K562 (cell line): ENCODE data around the gene PIK3CD. TPM values are rescaled to one million over a fixed set of nuclear protein-coding genes. Genes with fewer than 3 reads are reported as not detected.

Experiments
- ATAC-seq: fragments of 200-7000 bp; cut with Tn5 transposase; 3 replicates; pipeline ENCODE4 v1.9.1; 2020; ENCODE audit warnings: moderate library complexity
- BruUV-seq: library from RNA; stranded (reverse); fragments of 400-500 nt; replicated peaks from 2 replicates; lab custom pipeline; 2021; lab: Mats Ljungman, UMichigan
- CTCF ChIA-PET: fragments of 300-600 bp; formaldehyde crosslinking; extraction: SDS; loops from one replicate; lab custom pipeline; 2021; ENCODE audit warnings: low intra/inter-chr PET ratio; lab: Yijun Ruan, JAX
- POLR2A ChIA-PET: fragments of 300-600, 350-650 bp; sonication (Branson Sonifier 250); formaldehyde crosslinking; extraction: SDS; loops from one replicate; lab custom pipeline; 2021; ENCODE audit warnings: antibody characterized with exemption, inconsistent platforms; lab: Yijun Ruan, JAX
- DNase-seq, 4 experiments: peaks; one replicate each; pipeline versions ENCODE4 v3.0.0 to v3.0.0-alpha.2; 2011 to 2018; ENCODE audit warnings: low spot score in 3 of 4, mixed read lengths in 3 of 4; ENCODE audit errors: extremely low read depth in 1 of 4
- FAIRE-seq: peaks from 2 replicates; lab custom pipeline; 2011; peaks lifted over from hg19 to GRCh38; lab: Jason Lieb, UNC
- H2AFZ ChIP-seq: 2 replicates; pipeline ENCODE4 v1.6.0; 2011; ENCODE audit warnings: low read depth, low read length, control low read depth, inconsistent platforms
- H3K27ac ChIP-seq: fragments of 200-600 bp; 3 replicates; pipeline ENCODE4 v1.8.0; 2011; ENCODE audit warnings: low read depth, mild to moderate bottlenecking, control low read depth, inconsistent platforms, low read length, moderate library complexity, mixed read lengths; ENCODE audit errors: extremely low read depth
- H3K27me3 ChIP-seq, 2 experiments: fragments of 300-600 bp in 1 of 2; 2 replicates in 1 of 2; 3 replicates in 1 of 2; pipeline versions ENCODE4 v1.6.0 to v1.8.0; 2011; ENCODE audit warnings: inconsistent platforms in 2 of 2, low read length in 2 of 2, mild to moderate bottlenecking in 1 of 2, mixed read lengths in 1 of 2, moderate library complexity in 1 of 2; ENCODE audit not compliant: control insufficient read depth in 2 of 2, insufficient read depth in 2 of 2
- H3K36me3 ChIP-seq: fragments of 300-600 bp; 3 replicates; pipeline ENCODE4 v1.8.0; 2011; ENCODE audit warnings: mild to moderate bottlenecking, low read length, inconsistent platforms; ENCODE audit not compliant: control insufficient read depth, insufficient read depth
- H3K4me1 ChIP-seq, 2 experiments: fragments of 200-600 bp in 1 of 2; replicated peaks in 1 of 2; 2 replicates in 1 of 2; 3 replicates in 1 of 2; pipeline versions ENCODE4 v1.5.1 to v1.8.0; 2011; ENCODE audit warnings: inconsistent platforms in 2 of 2, low read length in 2 of 2, mild to moderate bottlenecking in 1 of 2, mixed read lengths in 1 of 2, moderate library complexity in 1 of 2; ENCODE audit not compliant: control insufficient read depth in 2 of 2, insufficient read depth in 2 of 2
- H3K4me2 ChIP-seq: 2 replicates; pipeline ENCODE4 v1.6.1; 2011; ENCODE audit warnings: low read length, control low read depth, inconsistent platforms, mixed read lengths; ENCODE audit not compliant: insufficient read depth
- H3K4me3 ChIP-seq: fragments of 200-600 bp; sonication (generic), shearing (Covaris generic); 2 replicates; pipeline ENCODE4 v1.5.1; 2016; ENCODE audit warnings: control low read depth, inconsistent platforms
- H3K79me2 ChIP-seq: fragments of 200-600 bp; 3 replicates; pipeline ENCODE4 v1.8.0; 2011; ENCODE audit warnings: low read length, inconsistent platforms; ENCODE audit not compliant: control insufficient read depth, insufficient read depth
- H3K9ac ChIP-seq, 2 experiments: 2 replicates each; pipeline versions ENCODE4 v1.6.0 to v1.6.1; 2011; ENCODE audit warnings: low read depth in 2 of 2, low read length in 2 of 2, control low read depth in 1 of 2, inconsistent platforms in 1 of 2, mild to moderate bottlenecking in 1 of 2, mixed read lengths in 1 of 2; ENCODE audit not compliant: insufficient read depth in 1 of 2
- H3K9me1 ChIP-seq: one replicate; pipeline ENCODE4 v1.6.0; 2011; ENCODE audit warnings: inconsistent platforms, mild to moderate bottlenecking, low read length, moderate library complexity; ENCODE audit not compliant: control insufficient read depth, insufficient read depth
- H3K9me3 ChIP-seq: replicated peaks from 2 replicates; pipeline ENCODE4 v1.5.1; 2011; ENCODE audit warnings: low read depth, low read length, inconsistent platforms; ENCODE audit not compliant: control insufficient read depth, insufficient read depth
- H4K20me1 ChIP-seq: replicated peaks from 2 replicates; pipeline ENCODE4 v1.6.1; 2011; ENCODE audit warnings: low read length, inconsistent platforms, mixed read lengths; ENCODE audit not compliant: control insufficient read depth, insufficient read depth
- BDP1 ChIP-seq: IDR thresholded peaks from 3 replicates; pipeline ENCODE4 v1.6.1; 2011; ENCODE audit not compliant: insufficient read length, insufficient read depth
- BRCA1 ChIP-seq, 2 experiments: fragments of 450-650 bp in 1 of 2; sonication (generic) in 1 of 2; formaldehyde crosslinking in 1 of 2; IDR thresholded peaks; 2 replicates each; pipeline versions ENCODE4 v1.5.0 to v1.6.1; 2017 to 2020; ENCODE audit warnings: mild to moderate bottlenecking in 1 of 2, missing genetic modification reagents in 1 of 2
- CCAR2 ChIP-seq: fragments of 200-400 bp; formaldehyde crosslinking; IDR thresholded peaks from 2 replicates; pipeline ENCODE4 v1.6.1; 2017; ENCODE audit warnings: mild to moderate bottlenecking, low read depth, low read length
- CEBPB ChIP-seq: fragments of 450-650 bp; IDR thresholded peaks from 2 replicates; pipeline ENCODE4 v1.6.1; 2016; ENCODE audit warnings: missing genetic modification characterization, missing compliant biosample characterization
- CEBPG ChIP-seq, 3 experiments: fragments of 200-800 bp in 1 of 3; sonication (Bioruptor generic) in 1 of 3; sonication (generic) in 1 of 3; formaldehyde crosslinking in 1 of 3; IDR thresholded peaks in 2 of 3; conservative IDR thresholded peaks in 1 of 3; 2 replicates each; pipeline versions ENCODE4 v1.6.1 to v1.8.0; 2016 to 2022; ENCODE audit warnings: missing compliant biosample characterization in 2 of 3, missing genetic modification characterization in 2 of 3, mild to moderate bottlenecking in 1 of 3, missing genetic modification reagents in 1 of 3
- HOXB6 ChIP-seq: fragments of 250-450 bp; sonication (Bioruptor Pico); IDR thresholded peaks from 2 replicates; pipeline ENCODE4 v1.5.1; 2022; ENCODE audit warnings: mild to moderate bottlenecking, borderline replicate concordance
- KDM5B ChIP-seq: fragments of 200-600 bp; sonication (generic); IDR thresholded peaks from 2 replicates; pipeline ENCODE4 v1.6.1; 2012; ENCODE audit warnings: low read depth, mild to moderate bottlenecking, moderate library complexity, low read length, control low read depth, inconsistent platforms; ENCODE audit not compliant: insufficient replicate concordance
- MED1 ChIP-seq: sonication (generic); formaldehyde crosslinking; IDR thresholded peaks from 2 replicates; pipeline ENCODE4 v1.8.1; 2023; ENCODE audit warnings: missing genetic modification reagents, borderline replicate concordance
- RBM17 ChIP-seq: fragments of 200-400 bp; formaldehyde crosslinking; IDR thresholded peaks from 2 replicates; pipeline ENCODE4 v1.6.1; 2017; ENCODE audit warnings: low read depth, mild to moderate bottlenecking, low read length, borderline replicate concordance
- STAG1 ChIP-seq: sonication (generic); formaldehyde crosslinking; IDR thresholded peaks from 2 replicates; pipeline ENCODE4 v1.5.0; 2020; ENCODE audit warnings: missing genetic modification reagents, borderline replicate concordance
- U2AF1 ChIP-seq: fragments of 200-400 bp; formaldehyde crosslinking; optimal IDR thresholded peaks from 2 replicates; pipeline ENCODE3; 2017; ENCODE audit warnings: mild to moderate bottlenecking, low read depth, low read length, moderate library complexity
- ZFPM2 ChIP-seq: fragments of 250-450 bp; sonication (Bioruptor Pico); IDR thresholded peaks from 2 replicates; pipeline ENCODE4 v1.5.1; 2022; ENCODE audit warnings: mild to moderate bottlenecking
- ZNF212 ChIP-seq: fragments of 450-650 bp; formaldehyde crosslinking; IDR thresholded peaks from 2 replicates; pipeline ENCODE4 v1.4.0; 2020; ENCODE audit warnings: mild to moderate bottlenecking
- WGBS: fragments of 100-300 bp; shearing (Covaris generic); methylation state at CpG from one replicate; pipeline ENCODE4 v1.1.6; 2016; ENCODE audit warnings: low coverage, mixed read lengths; ENCODE audit not compliant: insufficient coverage; ENCODE audit errors: missing lambda C conversion rate; 5-methylcytosine and 5-hydroxymethylcytosine counted together
- in situ Hi-C: fragments of 300-500 bp; cut with MboI; formaldehyde crosslinking; loops from 4 replicates; pipeline ENCODE4 v1.15.0; 2018; ENCODE audit warnings: inconsistent platforms, mixed read lengths
- intact Hi-C: fragments of 100-400 bp; cut with micrococcal nuclease; formaldehyde crosslinking; loops from 2 replicates; pipeline ENCODE4 v1.14.2; 2022
- polyA plus RNA-seq, 8 experiments: library from polyadenylated mRNA; depleted of rRNA in 4 of 8; stranded (reverse) in 5 of 8; unstranded in 3 of 8; fragments of >200 nt; fragmentation: Nextera tagmentation in 2 of 8; fragmentation: Illumina TruSeq in 1 of 8; extraction: Ambion mirVana in 2 of 8; extraction: Trizol in 1 of 8; gene quantifications; 2 replicates each; pipeline versions ENCODE4 v1.2.1 to v1.2.3, GENCODE V29; 2011 to 2014; ENCODE audit warnings: inconsistent platforms in 1 of 8, missing spikeins in 1 of 8
- total RNA-seq, 7 experiments: library from RNA; depleted of rRNA in 6 of 7; stranded (reverse); fragments of >200 nt in 6 of 7; fragmentation: Illumina TruSeq in 2 of 7; extraction: Trizol in 2 of 7; gene quantifications; 2 replicates each; pipeline versions ENCODE4 v1.2.1 to v1.2.3, GENCODE V29; 2011 to 2021; ENCODE audit warnings: low replicate concordance in 1 of 7
- TF ChIP-seq, protein P1 (sequence below): sonication (generic); formaldehyde crosslinking; IDR thresholded peaks from 2 replicates; pipeline ENCODE4 v1.8.0; 2022; ENCODE audit warnings: mild to moderate bottlenecking, missing genetic modification reagents
- TF ChIP-seq, protein P2 (sequence below): fragments of 250-450 bp; sonication (Bioruptor Pico); IDR thresholded peaks from 2 replicates; pipeline ENCODE4 v1.8.0; 2022; ENCODE audit warnings: inconsistent platforms, mild to moderate bottlenecking, moderate library complexity, borderline replicate concordance
- TF ChIP-seq, protein P3 (sequence below): sonication (generic); formaldehyde crosslinking; IDR thresholded peaks from 2 replicates; pipeline ENCODE4 v1.5.0; 2020; ENCODE audit warnings: missing genetic modification reagents

PIK3CD gene
- total and polyA plus RNA-seq, 9 of the 15 experiments (the other 6 are each of a cell fraction or from before 2014, with no cell fraction given), result 1.8 to 20.8 (median 7.2) TPM

DNA sequence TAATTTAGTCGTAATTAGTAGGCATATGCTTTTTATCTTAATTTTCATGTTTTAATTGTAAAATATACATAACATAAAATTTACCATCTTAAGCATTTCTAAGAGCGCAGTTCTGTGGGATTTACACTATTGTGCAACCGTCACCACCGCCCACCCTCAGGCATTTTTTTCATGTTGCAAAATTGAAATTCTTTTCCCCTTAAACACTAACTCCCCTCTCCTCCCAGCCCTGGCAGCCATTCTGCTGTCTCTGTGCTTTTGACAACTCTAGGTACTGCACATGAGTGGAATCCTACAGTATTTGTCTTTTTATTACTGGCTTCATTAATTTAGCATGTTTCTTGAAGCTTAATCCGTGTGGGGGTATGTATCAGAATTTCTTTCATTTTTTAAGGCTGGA lies 7.8 kb downstream of the PIK3CD start:
- FAIRE-seq (no peak), ATAC-seq (no peak), DNase-seq (no peak)
- in situ Hi-C loops (no loop called here), intact Hi-C loops (no loop called here)
- H3K27ac ChIP-seq, result no peak overlapping the region
- no peaks in the 10 kb centered on the region for H3K9me1 ChIP-seq
- POLR2A ChIA-PET, result no interaction called here
- peaks cover 26 to 42% of the 10 kb centered on the region in 2 experiments for H3K4me1 ChIP-seq
- CTCF ChIA-PET, result no interaction called here
- no peaks in the 10 kb centered on the region for H3K36me3 ChIP-seq
- no peaks in the 10 kb centered on the region for H4K20me1 ChIP-seq
- no TSS peak for BruUV-seq
- H2AFZ ChIP-seq, result no peak overlapping the region
- WGBS, result 76% methylated on average over 5 of the region's 5 CpGs
- no peaks in the 10 kb centered on the region for H3K27me3 ChIP-seq
- H3K9ac ChIP-seq, result no peak overlapping the region
- no peak overlapping the region for H3K4me3 ChIP-seq
- peaks cover 2% of the 10 kb centered on the region; the same call in 1 of the 3 replicates for H3K79me2 ChIP-seq
- no peaks in the 10 kb centered on the region for H3K9me3 ChIP-seq
- H3K4me2 ChIP-seq, result no peak overlapping the region
- TF ChIP-seq BRCA1 (IDR thresholded peaks at IDR 0.05) (no peak), BRCA1 (CRISPR knock-in tag; IDR thresholded peaks at IDR 0.05) (no peak), ZFPM2 (CRISPR knock-in tag) (no peak), MED1 (CRISPR knock-in tag) (no peak), STAG1 (CRISPR knock-in tag) (no peak), HOXB6 (no peak), RBM17 (no peak), U2AF1 (no peak), BDP1 (no peak), CCAR2 (no peak), CEBPG (CRISPR knock-in tag; IDR thresholded peaks at IDR 0.05) (0 out of 2 replicates have a peak, but pooled peaks have one; percentile 22), CEBPG (tag; conservative IDR thresholded peaks at IDR 0.05 in 1 of 2, IDR thresholded peaks at IDR 0.05 in 1 of 2) (peak in 1 of 2 experiments; percentile 36; a peak in 1 of 4 replicates), KDM5B (no peak), ZNF212 (no peak), CEBPB (tag) (peak; percentile 70)
- TF ChIP-seq, protein P1, sequence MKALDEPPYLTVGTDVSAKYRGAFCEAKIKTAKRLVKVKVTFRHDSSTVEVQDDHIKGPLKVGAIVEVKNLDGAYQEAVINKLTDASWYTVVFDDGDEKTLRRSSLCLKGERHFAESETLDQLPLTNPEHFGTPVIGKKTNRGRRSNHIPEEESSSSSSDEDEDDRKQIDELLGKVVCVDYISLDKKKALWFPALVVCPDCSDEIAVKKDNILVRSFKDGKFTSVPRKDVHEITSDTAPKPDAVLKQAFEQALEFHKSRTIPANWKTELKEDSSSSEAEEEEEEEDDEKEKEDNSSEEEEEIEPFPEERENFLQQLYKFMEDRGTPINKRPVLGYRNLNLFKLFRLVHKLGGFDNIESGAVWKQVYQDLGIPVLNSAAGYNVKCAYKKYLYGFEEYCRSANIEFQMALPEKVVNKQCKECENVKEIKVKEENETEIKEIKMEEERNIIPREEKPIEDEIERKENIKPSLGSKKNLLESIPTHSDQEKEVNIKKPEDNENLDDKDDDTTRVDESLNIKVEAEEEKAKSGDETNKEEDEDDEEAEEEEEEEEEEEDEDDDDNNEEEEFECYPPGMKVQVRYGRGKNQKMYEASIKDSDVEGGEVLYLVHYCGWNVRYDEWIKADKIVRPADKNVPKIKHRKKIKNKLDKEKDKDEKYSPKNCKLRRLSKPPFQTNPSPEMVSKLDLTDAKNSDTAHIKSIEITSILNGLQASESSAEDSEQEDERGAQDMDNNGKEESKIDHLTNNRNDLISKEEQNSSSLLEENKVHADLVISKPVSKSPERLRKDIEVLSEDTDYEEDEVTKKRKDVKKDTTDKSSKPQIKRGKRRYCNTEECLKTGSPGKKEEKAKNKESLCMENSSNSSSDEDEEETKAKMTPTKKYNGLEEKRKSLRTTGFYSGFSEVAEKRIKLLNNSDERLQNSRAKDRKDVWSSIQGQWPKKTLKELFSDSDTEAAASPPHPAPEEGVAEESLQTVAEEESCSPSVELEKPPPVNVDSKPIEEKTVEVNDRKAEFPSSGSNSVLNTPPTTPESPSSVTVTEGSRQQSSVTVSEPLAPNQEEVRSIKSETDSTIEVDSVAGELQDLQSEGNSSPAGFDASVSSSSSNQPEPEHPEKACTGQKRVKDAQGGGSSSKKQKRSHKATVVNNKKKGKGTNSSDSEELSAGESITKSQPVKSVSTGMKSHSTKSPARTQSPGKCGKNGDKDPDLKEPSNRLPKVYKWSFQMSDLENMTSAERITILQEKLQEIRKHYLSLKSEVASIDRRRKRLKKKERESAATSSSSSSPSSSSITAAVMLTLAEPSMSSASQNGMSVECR (CRISPR knock-in tag), result no peak
- TF ChIP-seq, protein P2, sequence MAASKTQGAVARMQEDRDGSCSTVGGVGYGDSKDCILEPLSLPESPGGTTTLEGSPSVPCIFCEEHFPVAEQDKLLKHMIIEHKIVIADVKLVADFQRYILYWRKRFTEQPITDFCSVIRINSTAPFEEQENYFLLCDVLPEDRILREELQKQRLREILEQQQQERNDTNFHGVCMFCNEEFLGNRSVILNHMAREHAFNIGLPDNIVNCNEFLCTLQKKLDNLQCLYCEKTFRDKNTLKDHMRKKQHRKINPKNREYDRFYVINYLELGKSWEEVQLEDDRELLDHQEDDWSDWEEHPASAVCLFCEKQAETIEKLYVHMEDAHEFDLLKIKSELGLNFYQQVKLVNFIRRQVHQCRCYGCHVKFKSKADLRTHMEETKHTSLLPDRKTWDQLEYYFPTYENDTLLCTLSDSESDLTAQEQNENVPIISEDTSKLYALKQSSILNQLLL, result no peak
- TF ChIP-seq, protein P3, sequence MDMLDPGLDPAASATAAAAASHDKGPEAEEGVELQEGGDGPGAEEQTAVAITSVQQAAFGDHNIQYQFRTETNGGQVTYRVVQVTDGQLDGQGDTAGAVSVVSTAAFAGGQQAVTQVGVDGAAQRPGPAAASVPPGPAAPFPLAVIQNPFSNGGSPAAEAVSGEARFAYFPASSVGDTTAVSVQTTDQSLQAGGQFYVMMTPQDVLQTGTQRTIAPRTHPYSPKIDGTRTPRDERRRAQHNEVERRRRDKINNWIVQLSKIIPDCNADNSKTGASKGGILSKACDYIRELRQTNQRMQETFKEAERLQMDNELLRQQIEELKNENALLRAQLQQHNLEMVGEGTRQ (CRISPR knock-in tag), result no peak
